Esophagus muscularis mucosa (tissue), 4 donors: ENCODE measurements around the gene PGF. TPM values are rescaled to one million over a fixed set of nuclear protein-coding genes. Genes with fewer than 3 reads are reported as not detected.
"Not testable (repeated sequence)": the region's sequence is repeated elsewhere in the genome, so short reads cannot be mapped to it uniquely, and the experiment has no call there.

Experiments
- DNase-seq: peaks from one replicate; pipeline ENCODE4 v3.0.0-alpha.2; 2017; ENCODE audit errors: extremely low spot score
- H3K27ac ChIP-seq, 4 donors: fragments of 200-600 bp; sonication (generic); replicated peaks in 1 of 4; 1 replicate in 3 of 4; 2 replicates in 1 of 4; pipeline ENCODE4 v1.5.1; 2016 to 2019; ENCODE audit warnings: mild to moderate bottlenecking in 1 of 4
- H3K27me3 ChIP-seq, 4 donors: fragments of 200-600 bp; sonication (generic); one replicate each; pipeline versions ENCODE4 v1.5.1 to v1.6.0; 2016 to 2019
- H3K36me3 ChIP-seq, 4 donors: fragments of 200-600 bp; sonication (generic); one replicate each; pipeline ENCODE4 v1.5.1; 2016 to 2019
- H3K4me1 ChIP-seq, 4 donors: fragments of 200-600 bp; sonication (generic); one replicate each; pipeline ENCODE4 v1.5.1; 2016 to 2019
- H3K4me3 ChIP-seq, 4 donors: fragments of 200-600 bp; sonication (generic); 1 replicate in 2 of 4; 2 replicates in 2 of 4; pipeline ENCODE4 v1.5.1; 2016 to 2019; ENCODE audit warnings: mild to moderate bottlenecking in 4 of 4, moderate library complexity in 1 of 4
- H3K9me3 ChIP-seq, 4 donors: fragments of 200-600 bp; sonication (generic); 1 replicate in 3 of 4; 2 replicates in 1 of 4; pipeline ENCODE4 v1.5.1; 2016 to 2019
- CTCF ChIP-seq, 3 experiments: fragments of 200-600 bp in 2 of 3; fragments of 450-650 bp in 1 of 3; sonication (generic) in 2 of 3; IDR thresholded peaks; one replicate each; pipeline ENCODE4 v1.5.1; 2017 to 2019; ENCODE audit warnings: antibody characterized with exemption in 3 of 3, mild to moderate bottlenecking in 2 of 3, moderate library complexity in 1 of 3
- EP300 ChIP-seq: sonication (generic); formaldehyde crosslinking; IDR thresholded peaks from one replicate; pipeline ENCODE4 v1.6.1; 2017; ENCODE audit warnings: antibody characterized with exemption
- POLR2A ChIP-seq: fragments of 450-650 bp; IDR thresholded peaks from one replicate; pipeline ENCODE4 v1.6.1; 2017; ENCODE audit warnings: antibody characterized with exemption, moderate library complexity, mild to moderate bottlenecking, low read depth
- POLR2AphosphoS5 ChIP-seq, 2 donors: sonication (generic); formaldehyde crosslinking; IDR thresholded peaks; one replicate each; pipeline ENCODE4 v1.6.1; 2017; ENCODE audit warnings: antibody characterized with exemption in 2 of 2
- whole genome bisulfite sequencing: methylation state at CpG from one replicate; pipeline ENCODE4 v1.1.5; 2018; 5-methylcytosine and 5-hydroxymethylcytosine counted together
- intact Hi-C: fragments of 100-400 bp; cut with DNase I; formaldehyde crosslinking; loops from one replicate; pipeline ENCODE4 v1.15.1; 2023
- total RNA-seq, 4 donors: library from RNA; depleted of rRNA; stranded (reverse); fragments of >200 nt; gene quantifications; one replicate each; pipeline versions ENCODE4 v1.1.0 to v1.2.1, GENCODE V29; 2016

The PGF gene
- total RNA-seq, 4 donors from 2014 or later, result 16.7 to 69.6 (median 18.4) TPM

- H3K4me1 ChIP-seq, result peaks cover 15 to 27% (median 25%) of the 10 kb centered on the region in 4 donors
- H3K27me3 ChIP-seq, result no peaks in the 10 kb centered on the region
- 90% methylated on average over 2 of the region's 2 CpGs for WGBS
- H3K27ac ChIP-seq, result no peak overlapping the region
- H3K36me3 ChIP-seq, result peaks cover 6 to 17% (median 15%) of the 10 kb centered on the region in 4 donors
- TF ChIP-seq EP300 (no peak), CTCF (IDR thresholded peaks at IDR 0.05) (no peak), POLR2A (no peak), POLR2AphosphoS5 (IDR thresholded peaks at IDR 0.05) (no peak)
- no peaks in the 10 kb centered on the region for H3K9me3 ChIP-seq
- intact Hi-C loops, result loop anchor here (5.0 to 10.0 kb wide), 2 partner anchors 54 to 84 kb away; no protein-coding TSS in a partner anchor
- no peak overlapping the region for H3K4me3 ChIP-seq
- no peak for DNase-seq
These were observed 45.9 kb upstream of the PGF start for GRCh38 chr14:75001261-75001660.

- H3K27me3 ChIP-seq, H3K36me3 ChIP-seq, H3K4me3 ChIP-seq, intact Hi-C loops, H3K9me3 ChIP-seq, H3K4me1 ChIP-seq, H3K27ac ChIP-seq, DNase-seq: not testable (repeated sequence)
- WGBS, result no CpG with 5 or more reads among the region's 7 CpGs
These were observed 40.4 kb upstream of the PGF start for GRCh38 chr14:74995781-74996180.

GRCh38 chr14:74994182-74994581 is 38.8 kb upstream of the PGF start:
- intact Hi-C loops, H3K36me3 ChIP-seq, H3K4me3 ChIP-seq, H3K27me3 ChIP-seq, H3K4me1 ChIP-seq, H3K27ac ChIP-seq, DNase-seq, H3K9me3 ChIP-seq: not testable (repeated sequence)
- 100% methylated on average over 1 of the region's 28 CpGs for WGBS

- intact Hi-C loops, result no loop called here
- DNase-seq, result no peak
- Histone ChIP-seq H3K4me1 (peaks cover 0 to 4% (median 0%) of the 10 kb centered on the region in 4 donors), H3K27ac (no peak overlapping the region), H3K9me3 (no peaks in the 10 kb centered on the region), H3K36me3 (no peaks in the 10 kb centered on the region), H3K27me3 (no peaks in the 10 kb centered on the region), H3K4me3 (no peak overlapping the region)
- TF ChIP-seq CTCF (IDR thresholded peaks at IDR 0.05), result no peak
- no peak for TF ChIP-seq POLR2AphosphoS5 (IDR thresholded peaks at IDR 0.05)
- no peak for TF ChIP-seq EP300
- TF ChIP-seq POLR2A, result no peak
- 90% methylated on average over 1 of the region's 1 CpG for WGBS
These were observed 33.6 kb upstream of the PGF start for GRCh38 chr14:74988993-74989392.

GRCh38 chr14:74988131-74988530 is 32.7 kb upstream of the PGF start:
- Histone ChIP-seq H3K4me3 (no peak overlapping the region), H3K36me3 (no peaks in the 10 kb centered on the region), H3K27me3 (no peaks in the 10 kb centered on the region), H3K27ac (no peak overlapping the region), H3K4me1 (peaks cover 0 to 4% (median 0%) of the 10 kb centered on the region in 4 donors), H3K9me3 (no peaks in the 10 kb centered on the region)
- intact Hi-C loops, result no loop called here
- TF ChIP-seq POLR2AphosphoS5 (IDR thresholded peaks at IDR 0.05) (no peak), EP300 (no peak), CTCF (IDR thresholded peaks at IDR 0.05) (no peak), POLR2A (no peak)
- WGBS, result 69% methylated on average over 4 of the region's 4 CpGs
- DNase-seq, result no peak

GRCh38 chr14:74985806-74986205 is 30.4 kb upstream of the PGF start:
- DNase-seq, result no peak
- Histone ChIP-seq H3K4me1 (peaks cover 8 to 13% (median 12%) of the 10 kb centered on the region in 4 donors), H3K36me3 (no peaks in the 10 kb centered on the region), H3K9me3 (no peaks in the 10 kb centered on the region), H3K4me3 (no peak overlapping the region), H3K27me3 (no peaks in the 10 kb centered on the region), H3K27ac (no peak overlapping the region)
- TF ChIP-seq POLR2A, result no peak
- TF ChIP-seq EP300, result no peak
- 88% methylated on average over 6 of the region's 6 CpGs for WGBS
- intact Hi-C loops, result no loop called here
